SK-N-MC (cell line): ENCODE results near the gene HOXC13.

Experiments
- EZH2 ChIP-seq: fragments of 200-600 bp; sonication (generic); IDR thresholded peaks from one replicate; pipeline ENCODE4 v1.6.1; 2017; ENCODE audit warnings: antibody characterized with exemption
- FOXP2 ChIP-seq: optimal IDR thresholded peaks from 2 replicates; pipeline ENCODE3; 2011; ENCODE audit warnings: mild to moderate bottlenecking, moderate library complexity; ENCODE audit not compliant: insufficient read depth; ENCODE audit errors: extremely low read length, control extremely low read depth
- POLR2AphosphoS5 ChIP-seq: IDR thresholded peaks from 2 replicates; pipeline ENCODE4 v1.6.1; 2012; ENCODE audit warnings: mild to moderate bottlenecking, low read depth, low read length, borderline replicate concordance

DNA sequence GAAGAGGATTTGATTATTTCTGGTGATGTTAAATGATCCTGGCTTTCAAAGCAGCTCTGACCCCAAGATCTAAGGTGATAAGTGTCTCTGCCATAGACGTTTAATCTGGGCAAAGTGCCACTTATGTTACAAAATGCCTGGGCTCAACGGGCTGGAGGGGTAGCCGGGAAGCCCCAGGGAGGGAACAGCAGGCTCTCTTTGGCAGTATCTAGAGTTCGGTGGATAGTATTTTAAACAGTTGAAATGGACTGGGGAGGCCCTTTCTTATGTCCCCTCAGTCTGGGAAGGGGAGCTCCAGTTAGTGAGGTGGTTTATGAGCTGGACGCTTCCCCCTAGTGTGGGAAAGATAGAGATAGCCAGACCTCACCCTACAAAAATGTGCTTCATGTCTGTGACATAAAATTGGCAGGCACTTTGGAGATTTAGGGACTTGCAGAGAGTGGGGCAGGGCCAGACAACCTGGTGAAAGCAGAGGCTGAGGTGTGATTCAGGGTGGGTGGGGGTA lies 28.8 kb downstream of the HOXC13 start:
- no peak for TF ChIP-seq EZH2
- no peak for TF ChIP-seq FOXP2
- no peak for TF ChIP-seq POLR2AphosphoS5
